GM10847 (cell line): ENCODE data around the gene TMEM145.

ENCODE experiments used
- POLR2A ChIP-seq: IDR thresholded peaks from 2 replicates; pipeline ENCODE4 v1.6.1; 2011; ENCODE audit not compliant: insufficient read length; ENCODE audit errors: extremely low read depth

Gene TMEM145

DNA sequence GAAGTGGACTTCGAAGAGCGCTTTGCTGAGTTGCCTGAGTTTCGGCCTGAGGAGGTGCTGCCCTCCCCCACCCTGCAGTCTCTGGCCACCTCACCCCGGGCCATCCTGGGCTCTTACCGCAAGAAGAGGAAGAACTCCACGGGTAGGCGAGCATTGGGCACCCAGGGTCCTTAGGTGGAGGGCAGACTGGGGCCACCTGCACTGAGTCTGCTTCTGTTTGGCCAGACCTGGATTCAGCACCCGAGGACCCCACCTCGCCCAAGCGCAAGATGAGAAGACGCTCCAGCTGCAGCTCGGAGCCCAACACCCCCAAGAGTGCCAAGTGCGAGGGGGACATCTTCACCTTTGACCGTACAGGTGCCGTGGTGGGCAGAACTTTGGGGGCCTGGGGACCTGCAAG is 19.2 kb upstream of the TMEM145 start:
- no peak for TF ChIP-seq POLR2A

DNA sequence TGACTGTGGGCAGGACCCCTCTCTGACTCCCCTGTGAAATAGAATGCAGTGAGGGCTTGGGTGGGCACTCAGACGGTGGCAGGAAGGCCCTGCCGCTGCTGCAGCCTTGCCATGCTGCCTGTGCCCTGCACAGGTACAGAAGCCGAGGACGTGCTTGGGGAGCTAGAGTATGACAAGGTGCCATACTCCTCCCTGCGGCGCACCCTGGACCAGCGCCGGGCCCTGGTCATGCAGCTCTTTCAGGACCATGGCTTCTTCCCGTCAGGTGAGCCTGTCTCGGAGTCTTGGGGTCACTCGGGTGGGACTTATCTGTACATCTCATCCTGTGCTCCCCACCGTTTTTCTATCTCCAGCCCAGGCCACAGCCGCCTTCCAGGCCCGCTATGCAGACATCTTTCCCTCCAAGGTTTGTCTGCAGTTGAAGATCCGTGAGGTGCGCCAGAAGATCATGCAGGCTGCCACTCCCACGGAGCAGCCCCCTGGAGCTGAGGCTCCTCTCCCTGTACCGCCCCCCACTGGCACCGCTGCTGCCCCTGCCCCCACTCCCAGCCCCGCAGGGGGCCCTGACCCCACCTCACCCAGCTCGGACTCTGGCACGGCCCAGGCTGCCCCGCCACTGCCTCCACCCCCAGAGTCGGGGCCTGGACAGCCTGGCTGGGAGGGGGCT is 18.5 kb upstream of the TMEM145 start:
- no peak for TF ChIP-seq POLR2A

DNA sequence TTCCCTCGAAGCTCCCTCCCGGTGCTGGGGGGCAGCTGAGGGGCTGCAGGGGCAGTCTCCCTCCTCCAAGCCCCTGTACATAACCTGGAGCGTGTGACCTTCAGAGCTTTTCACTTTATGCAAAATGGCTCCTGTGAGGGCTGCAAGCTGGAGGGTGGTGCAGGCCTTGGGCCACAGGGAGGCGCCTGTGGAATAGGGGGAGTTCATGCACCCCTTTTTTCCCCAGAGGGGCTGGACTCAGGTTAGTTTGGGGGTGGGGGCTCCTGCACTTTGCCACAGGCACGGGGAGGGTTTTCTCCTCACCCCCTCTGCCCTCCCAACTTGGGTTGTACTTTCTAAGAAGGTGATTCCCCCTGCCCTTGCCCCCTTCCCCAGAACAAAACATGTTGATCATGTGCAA is 17.8 kb upstream of the TMEM145 start:
- TF ChIP-seq POLR2A: no peak

DNA sequence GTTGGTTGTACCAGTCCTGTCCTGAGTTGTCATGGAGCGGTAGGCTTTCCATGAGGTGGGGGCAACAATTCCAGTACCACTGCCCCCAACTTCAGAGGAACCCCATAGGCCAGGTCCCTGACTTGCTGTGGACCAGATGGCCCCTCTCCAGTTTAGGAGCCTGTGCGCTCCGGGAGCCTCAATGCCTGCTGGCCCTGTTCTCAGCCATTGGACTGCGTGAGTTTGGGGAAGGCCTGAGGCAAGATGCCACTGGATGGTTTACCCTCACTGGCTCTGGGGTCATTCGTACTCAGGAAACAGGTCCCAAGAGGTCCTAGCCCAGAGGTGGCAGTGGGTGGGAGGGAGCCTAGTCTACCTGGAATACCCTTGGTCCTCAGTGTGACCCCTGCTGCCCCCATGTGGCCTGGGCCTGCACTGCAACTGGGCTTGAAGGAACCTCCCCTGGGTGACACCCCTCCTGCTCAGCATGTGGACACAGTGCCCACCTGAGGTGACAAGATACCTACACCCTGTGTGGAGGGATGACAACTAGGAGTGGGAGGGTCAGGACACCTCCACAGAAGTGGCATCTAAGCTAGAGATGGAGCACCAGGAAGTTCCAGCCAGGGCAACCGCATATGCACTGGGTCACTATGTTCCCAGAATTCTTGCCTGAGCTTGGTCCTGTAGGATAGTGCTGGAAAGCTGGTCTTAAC is 17.1 kb upstream of the TMEM145 start:
- peak; percentile 22 for TF ChIP-seq POLR2A

DNA sequence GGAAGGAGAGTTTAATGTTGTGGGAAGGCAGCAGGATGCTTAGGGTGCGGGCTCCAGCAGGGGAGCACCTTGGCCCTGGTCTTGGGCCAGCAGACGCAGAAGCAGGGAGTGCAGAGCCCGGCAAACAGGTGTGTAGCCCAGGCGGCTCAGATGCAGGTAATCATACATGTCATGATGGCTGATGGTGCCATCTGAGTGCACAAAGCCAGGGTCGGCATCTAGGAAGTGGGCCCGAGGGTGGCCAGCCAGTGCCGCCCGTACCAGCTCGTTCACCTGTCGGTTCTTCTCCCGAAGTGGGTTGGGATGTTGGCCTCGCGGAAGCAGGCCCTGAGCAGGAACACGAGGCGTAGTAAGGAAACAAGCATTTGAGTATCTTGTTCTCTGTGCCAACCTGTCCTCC is 16.1 kb upstream of the TMEM145 start:
- TF ChIP-seq POLR2A: no peak

DNA sequence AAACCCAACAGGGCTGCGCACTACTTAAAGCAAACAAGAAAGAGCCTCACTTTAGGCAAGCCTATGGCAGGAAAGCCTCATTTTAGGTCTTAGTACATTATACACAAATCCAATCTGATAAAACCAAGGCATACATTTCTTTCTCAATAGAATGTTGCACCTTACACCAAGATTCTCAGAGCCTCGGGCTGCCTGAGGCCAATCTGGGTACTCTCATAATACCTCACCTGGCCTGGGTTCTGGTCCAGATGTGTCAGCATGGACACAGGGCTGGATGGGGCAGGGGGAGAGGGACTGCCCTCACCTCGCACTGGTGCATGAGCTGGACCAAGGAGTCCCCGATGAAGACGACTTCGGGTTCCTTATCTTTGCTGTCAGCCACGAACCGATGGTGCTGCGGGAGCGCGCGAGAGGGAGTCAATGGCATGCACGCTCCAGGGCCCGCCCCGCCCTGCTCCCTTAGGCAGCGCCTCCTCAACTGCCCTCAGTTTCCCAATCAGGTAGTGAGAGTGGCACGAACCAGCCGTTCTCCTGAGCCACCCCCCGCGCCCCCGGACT is 11.4 kb upstream of the TMEM145 start, which contains the start of gene PRR19:
PRR19 (plus strand) TSS at position 487 of the 558 bp plus-strand sequence. CDS start 7,453 bp downstream, outside the sequence.
- TF ChIP-seq POLR2A: no peak

DNA sequence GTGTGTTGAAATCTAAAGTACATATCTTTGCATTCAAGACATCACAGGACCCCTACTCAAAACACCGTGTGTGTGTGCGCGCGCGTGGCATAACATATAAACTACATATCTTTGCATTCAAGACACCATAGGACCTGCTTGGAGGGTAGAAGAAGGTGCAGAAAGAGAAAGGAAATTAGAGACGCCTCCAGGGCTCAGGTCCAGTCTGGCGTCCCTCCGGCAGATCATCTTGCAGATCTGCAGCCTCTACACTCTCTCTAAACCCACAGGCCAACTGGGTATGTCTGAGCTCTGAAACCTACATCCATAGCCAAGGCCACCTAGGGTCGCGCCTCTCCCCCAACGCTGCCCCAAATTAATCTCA is 10.0 kb upstream of the TMEM145 start:
- TF ChIP-seq POLR2A: no peak

DNA sequence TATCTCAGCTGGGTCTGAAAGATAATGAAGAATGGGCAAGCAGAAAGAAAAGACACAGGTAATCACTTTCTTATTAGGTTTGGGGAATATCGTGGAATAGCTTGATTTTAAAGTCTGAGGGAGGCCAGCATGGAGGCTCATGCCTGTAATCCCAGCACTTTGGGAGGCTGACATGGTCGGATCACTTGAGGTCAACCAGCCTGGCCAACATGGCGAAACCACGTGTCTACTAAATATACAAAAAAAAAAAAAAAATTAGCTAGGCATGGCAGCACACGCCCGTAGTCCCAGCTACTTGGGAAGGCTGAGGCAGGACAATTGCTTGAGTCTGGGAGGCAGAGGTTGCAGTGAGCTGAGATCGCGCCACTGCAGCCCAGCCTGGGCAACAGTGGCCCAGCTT is 9.2 kb upstream of the TMEM145 start:
- TF ChIP-seq POLR2A: no peak

DNA sequence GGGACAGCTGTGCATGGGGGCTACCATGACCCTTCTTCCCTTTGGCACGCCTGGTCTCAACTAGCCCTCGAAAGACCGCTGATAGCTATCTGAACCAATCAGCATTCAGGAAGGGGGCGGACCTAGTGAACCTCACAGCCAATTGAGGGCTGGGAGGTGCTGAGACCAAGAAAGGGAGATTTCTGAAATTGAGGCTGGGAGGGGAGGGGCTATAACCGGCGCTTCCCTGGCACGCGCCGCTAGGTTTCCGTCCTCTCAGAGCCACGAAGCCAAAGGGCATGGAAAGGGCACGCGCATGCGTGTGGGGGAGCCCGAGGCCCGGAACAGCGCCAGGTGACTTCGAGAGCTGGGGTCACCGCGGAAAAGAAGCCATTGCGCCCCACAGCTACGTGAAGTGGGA is 6.5 kb upstream of the TMEM145 start:
- no peak for TF ChIP-seq POLR2A

DNA sequence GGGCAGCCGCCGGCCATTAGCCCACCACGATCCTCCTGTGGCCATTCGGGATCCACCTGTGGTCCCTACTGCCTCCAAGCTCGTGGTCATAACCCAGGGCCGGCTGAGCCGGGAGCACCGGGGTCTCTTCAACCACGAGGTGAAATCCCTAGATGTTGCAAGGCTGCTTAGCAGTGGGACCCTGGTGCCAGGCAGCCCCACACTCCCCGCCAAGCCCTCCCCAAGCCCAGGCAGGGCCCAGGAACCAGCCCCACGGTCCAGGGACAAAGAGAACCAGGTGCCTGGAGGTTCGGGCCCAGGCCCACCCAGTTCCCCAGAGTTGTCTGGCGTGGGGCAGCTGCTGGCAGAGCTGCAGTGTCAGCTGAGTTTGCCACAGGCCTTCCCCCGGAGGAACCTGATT is 3.4 kb upstream of the TMEM145 start:
- TF ChIP-seq POLR2A: no peak

DNA sequence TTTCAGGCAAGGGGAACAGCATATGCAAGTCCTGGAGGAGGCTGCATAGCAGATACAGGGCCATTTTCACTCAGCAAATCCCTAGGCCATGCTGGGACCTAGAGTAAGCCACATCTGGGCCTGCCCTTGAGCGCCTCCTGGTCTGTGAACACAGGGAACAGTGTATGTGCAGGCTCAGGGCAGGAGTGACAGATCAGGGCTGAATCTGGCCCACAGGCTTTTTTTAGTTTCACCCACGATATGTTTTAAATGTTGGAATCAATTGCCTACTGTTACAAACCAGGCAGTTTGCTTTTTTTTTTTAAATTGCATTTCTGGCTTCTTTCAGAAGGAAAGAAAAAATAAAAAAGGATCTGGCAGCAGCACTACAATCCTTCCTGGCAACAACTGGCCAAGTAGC is 1.5 kb upstream of the TMEM145 start:
- TF ChIP-seq POLR2A: no peak

DNA sequence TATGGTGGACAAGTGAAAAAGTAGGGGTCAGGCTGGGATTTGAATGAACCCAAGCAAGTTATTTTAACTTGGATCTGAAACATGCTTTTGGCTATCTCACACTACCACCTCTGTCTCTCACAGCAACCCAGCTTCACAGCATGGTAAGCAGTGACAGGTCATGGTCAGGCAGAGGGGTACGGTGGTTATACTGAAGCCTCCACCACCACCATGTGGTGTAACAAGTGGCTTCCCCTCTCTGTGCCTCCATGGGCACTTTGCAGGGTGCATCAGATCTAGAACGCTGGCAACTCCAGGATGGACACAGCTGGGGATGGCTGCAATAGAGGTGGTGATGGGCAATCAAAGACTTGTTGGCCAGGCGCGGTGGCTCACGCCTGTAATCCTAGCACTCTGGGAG is 739 bp upstream of the TMEM145 start:
- TF ChIP-seq POLR2A: no peak

DNA sequence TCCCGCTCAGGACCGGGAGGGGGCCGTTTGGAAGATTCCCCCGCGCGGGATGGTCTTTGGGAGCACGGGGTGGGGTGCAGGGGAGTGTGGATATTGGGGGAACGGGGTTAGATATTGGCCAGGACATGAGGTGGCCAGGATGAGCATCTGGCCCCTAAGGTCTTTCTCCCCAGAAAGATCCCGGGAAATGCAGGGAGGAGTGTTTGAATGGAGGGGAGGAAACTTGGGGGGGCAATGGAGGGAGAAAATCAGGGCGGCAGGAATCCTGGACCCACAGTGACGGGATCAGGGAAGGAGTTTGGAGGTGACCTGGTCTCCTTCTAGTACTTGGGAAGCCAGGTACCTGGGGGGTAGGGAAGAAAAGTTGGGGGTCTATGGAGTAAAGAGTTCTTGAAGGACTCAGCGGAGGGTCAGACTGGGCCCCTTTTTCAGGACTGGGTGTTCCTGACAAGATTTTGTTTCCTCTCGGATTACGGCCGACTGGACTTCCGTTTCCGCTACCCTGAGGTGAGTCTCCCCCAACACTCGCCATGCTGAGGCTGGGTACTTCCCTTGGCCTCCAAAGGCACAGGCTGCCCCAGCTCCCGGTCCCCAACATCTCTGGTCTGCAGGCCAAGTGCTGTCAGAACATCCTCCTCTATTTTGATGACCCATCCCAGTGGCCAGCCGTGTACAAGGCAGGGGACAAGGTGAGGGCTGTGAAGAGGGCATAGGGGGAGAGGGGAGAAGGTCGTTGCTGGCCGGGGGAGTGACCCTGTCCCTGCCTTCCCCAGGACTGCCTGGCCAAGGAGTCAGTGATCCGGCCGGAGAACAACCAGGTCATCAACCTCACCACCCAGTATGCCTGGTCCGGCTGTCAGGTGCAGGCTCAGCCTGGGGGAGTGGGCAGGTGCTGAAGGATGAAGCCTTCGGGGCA is 989 bp downstream of the TMEM145 start:
- TF ChIP-seq POLR2A: no peak

DNA sequence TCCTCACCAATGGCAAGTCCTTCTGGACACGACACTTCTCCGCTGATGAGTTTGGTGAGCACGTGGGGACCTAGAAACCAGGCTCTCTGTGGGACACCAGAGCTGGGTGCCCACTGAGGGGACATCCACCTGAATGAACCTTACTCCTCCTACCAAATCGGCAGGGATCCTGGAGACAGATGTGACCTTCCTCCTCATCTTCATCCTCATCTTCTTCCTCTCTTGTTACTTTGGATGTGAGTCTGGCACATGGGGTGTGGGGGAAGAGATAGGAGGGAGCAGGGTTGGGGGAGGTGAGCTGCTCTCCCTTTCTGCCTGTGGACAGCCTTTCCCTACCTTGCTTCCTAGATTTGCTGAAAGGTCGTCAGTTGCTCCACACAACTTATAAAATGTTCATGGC is 1.9 kb downstream of the TMEM145 start:
- no peak for TF ChIP-seq POLR2A
